Adipocyte (in vitro differentiated cells): ENCODE data around the gene HFM1.

Experiments used
- DNase-seq: peaks from one replicate; pipeline ENCODE4 v3.0.0-alpha.2; 2015; ENCODE audit warnings: low read depth
- H3K27me3 ChIP-seq: replicated peaks from 2 replicates; pipeline ENCODE4 v1.7.0; 2013; ENCODE audit warnings: mild to moderate bottlenecking, low read length, moderate library complexity; ENCODE audit not compliant: control insufficient read depth, insufficient read depth
- H3K36me3 ChIP-seq: 2 replicates; pipeline ENCODE4 v1.7.0; 2013; ENCODE audit warnings: low read length, mild to moderate bottlenecking, moderate library complexity; ENCODE audit not compliant: control insufficient read depth, insufficient read depth, severe bottlenecking
- H3K4me1 ChIP-seq: 2 replicates; pipeline ENCODE4 v1.7.0; 2013; ENCODE audit warnings: mild to moderate bottlenecking, low read length, moderate library complexity; ENCODE audit not compliant: control insufficient read depth, insufficient read depth
- H3K4me3 ChIP-seq: 2 replicates; pipeline ENCODE4 v1.7.0; 2013; ENCODE audit warnings: mild to moderate bottlenecking, low read length, moderate library complexity
- H3K9ac ChIP-seq: 2 replicates; pipeline ENCODE4 v1.7.0; 2013; ENCODE audit warnings: mild to moderate bottlenecking, low read length, moderate library complexity
- H3K9me3 ChIP-seq: 2 replicates; pipeline ENCODE4 v1.7.0; 2013; ENCODE audit warnings: mild to moderate bottlenecking, low read length, moderate library complexity; ENCODE audit not compliant: control insufficient read depth

The HFM1 gene

DNA sequence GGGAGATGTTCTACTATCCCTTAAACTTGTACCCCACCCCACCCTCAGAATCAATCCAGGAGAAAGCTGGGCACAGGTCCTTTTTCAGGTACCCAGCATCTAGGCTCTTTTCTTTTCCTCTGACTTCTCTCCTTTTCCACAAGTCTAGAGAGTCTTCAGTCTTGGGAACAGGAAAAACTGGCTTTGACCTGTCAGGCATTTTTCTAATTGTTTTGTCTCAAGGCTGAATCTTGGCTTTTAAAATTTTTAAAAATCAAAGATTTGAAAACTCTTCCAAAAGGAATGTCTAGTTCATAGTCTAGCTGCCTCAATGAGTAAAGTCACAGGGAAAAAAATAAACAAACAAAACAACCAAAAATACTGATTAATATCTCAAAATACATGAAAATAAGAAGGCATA is 161.5 kb downstream of the HFM1 start:
- Histone ChIP-seq H3K9me3 (no peaks in the 10 kb centered on the region), H3K4me3 (no peak overlapping the region), H3K36me3 (no peaks in the 10 kb centered on the region), H3K27me3 (no peaks in the 10 kb centered on the region), H3K4me1 (peaks cover 7% of the 10 kb centered on the region), H3K9ac (no peak overlapping the region)
- no peak for DNase-seq

GRCh38 chr1:91234181-91234580 is 170.5 kb downstream of the HFM1 start:
- Histone ChIP-seq H3K27me3 (no peaks in the 10 kb centered on the region), H3K9me3 (no peaks in the 10 kb centered on the region), H3K36me3 (no peaks in the 10 kb centered on the region), H3K4me1 (no peaks in the 10 kb centered on the region), H3K9ac (no peak overlapping the region), H3K4me3 (no peak overlapping the region)
- no peak for DNase-seq

DNA sequence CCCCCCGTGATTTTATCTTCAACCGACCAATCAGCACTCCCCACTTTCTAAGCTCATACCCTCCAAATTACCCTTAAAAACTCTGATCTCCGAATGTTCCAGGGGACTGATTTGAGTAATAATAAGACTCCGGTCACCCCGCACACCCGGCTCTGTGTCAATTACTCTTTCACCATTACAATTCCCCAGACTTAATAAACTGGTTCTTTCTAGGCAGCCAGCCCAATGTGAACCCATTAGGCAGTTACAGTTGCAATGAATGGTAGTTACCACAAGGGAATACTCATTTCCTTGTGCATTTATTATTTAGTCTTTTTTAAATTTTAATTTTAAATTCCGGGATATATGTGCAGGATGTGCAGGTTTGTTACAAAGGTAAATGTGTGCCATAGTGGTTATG is 177.9 kb downstream of the HFM1 start:
- Histone ChIP-seq H3K4me3 (no peak overlapping the region), H3K4me1 (no peaks in the 10 kb centered on the region), H3K9me3 (no peaks in the 10 kb centered on the region), H3K27me3 (no peaks in the 10 kb centered on the region), H3K36me3 (no peaks in the 10 kb centered on the region), H3K9ac (no peak overlapping the region)
- DNase-seq, result no peak

DNA sequence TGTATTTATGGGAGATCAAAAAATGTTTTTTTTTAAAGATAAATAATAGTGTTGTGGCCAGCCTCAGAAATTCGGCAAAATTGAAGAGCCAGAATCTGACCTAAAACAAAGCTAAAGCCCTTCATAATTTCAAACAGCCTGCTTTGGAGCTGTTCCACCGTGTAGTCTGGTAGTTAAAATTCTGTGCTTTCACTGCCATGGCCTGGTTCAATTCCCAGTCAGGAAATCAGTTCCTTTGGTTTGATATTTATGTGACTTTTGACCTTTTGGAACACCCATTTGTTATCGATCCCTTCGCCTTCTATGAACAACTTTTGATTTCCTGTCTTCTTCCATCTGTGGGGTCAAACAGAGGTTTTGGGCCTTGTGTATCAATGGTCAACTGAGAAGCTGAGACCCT is 179.8 kb downstream of the HFM1 start:
- H3K9ac ChIP-seq, result no peak overlapping the region
- no peaks in the 10 kb centered on the region for H3K4me1 ChIP-seq
- no peak for DNase-seq
- H3K27me3 ChIP-seq, result no peaks in the 10 kb centered on the region
- no peak overlapping the region for H3K4me3 ChIP-seq
- no peaks in the 10 kb centered on the region for H3K36me3 ChIP-seq
- H3K9me3 ChIP-seq, result no peaks in the 10 kb centered on the region

DNA sequence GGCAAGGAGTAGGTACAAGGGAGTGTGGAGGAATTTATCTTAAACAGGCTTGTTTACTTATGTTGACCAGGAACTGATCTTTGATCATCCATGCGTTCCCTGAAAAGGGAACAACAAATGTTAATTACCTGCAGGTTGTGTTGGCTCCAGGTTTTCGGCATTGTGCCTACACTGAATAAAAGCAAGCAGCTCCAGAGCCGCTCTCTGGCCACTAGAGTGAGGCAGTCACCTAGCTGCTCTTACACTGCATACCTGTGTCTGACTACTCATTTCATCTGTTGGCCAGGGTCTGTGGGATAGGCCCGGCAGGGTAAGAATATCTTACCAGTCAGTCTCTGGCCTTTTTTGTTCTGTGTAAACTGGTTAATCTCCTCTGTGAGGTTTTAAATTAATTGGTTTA is 183.6 kb downstream of the HFM1 start:
- Histone ChIP-seq H3K27me3 (peaks cover 3% of the 10 kb centered on the region), H3K9me3 (no peaks in the 10 kb centered on the region), H3K4me1 (no peaks in the 10 kb centered on the region), H3K9ac (no peak overlapping the region), H3K4me3 (no peak overlapping the region), H3K36me3 (no peaks in the 10 kb centered on the region)
- no peak for DNase-seq

DNA sequence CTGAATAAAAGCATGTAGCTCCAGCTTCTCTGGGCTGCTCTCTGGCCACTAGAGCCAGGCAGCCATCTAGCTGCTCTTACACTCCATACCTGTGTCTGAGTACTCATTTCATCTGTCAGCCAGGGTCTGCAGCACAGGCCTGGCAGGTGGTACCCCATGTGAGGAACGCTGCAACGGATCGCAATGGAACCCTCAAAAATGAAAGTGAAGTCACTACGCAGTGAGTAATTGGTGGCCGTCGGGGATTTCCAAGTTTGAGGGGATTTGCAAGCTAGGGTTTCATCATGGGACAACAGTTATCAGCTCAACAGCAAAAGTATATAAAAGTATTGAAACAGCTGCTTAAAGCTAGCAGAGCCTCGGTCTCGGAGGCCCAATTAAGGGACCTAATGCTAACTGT is 186.7 kb downstream of the HFM1 start:
- H3K4me1 ChIP-seq, result no peaks in the 10 kb centered on the region
- H3K9ac ChIP-seq, result no peak overlapping the region
- H3K27me3 ChIP-seq, result peaks cover 3% of the 10 kb centered on the region
- no peak for DNase-seq
- no peak overlapping the region for H3K4me3 ChIP-seq
- H3K36me3 ChIP-seq, result no peaks in the 10 kb centered on the region
- H3K9me3 ChIP-seq, result no peaks in the 10 kb centered on the region
